ENCODE results near the gene RPP21. TPM values are rescaled to one million over a fixed set of nuclear protein-coding genes. Genes with fewer than 3 reads are reported as not detected.

RPP21 gene
- total RNA-seq, 1 donor from 2014 or later = 14.0 TPM

DNA sequence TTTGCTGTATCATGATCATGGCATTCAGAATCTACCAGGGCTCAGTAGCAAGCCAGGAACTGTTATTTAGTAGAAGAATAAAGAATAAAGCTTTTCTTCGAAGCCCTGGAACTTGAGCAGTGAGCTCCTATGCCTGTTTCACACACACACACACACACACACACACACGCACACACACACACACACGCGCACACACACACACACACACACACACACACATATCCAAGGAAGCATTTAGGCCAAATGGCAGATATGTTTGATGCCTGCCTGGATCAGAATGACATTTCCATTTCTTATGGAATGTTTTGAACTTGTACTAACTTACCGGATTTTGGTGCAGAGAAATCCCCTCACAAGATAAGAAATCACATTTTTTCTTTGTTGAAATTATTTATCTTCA, 35.5 kb downstream of the RPP21 start:
- no peak for DNase-seq

- DNase-seq = no peak
Measured at GRCh38 chr6:30386166-30386565, 41.2 kb downstream of the RPP21 start.

DNA sequence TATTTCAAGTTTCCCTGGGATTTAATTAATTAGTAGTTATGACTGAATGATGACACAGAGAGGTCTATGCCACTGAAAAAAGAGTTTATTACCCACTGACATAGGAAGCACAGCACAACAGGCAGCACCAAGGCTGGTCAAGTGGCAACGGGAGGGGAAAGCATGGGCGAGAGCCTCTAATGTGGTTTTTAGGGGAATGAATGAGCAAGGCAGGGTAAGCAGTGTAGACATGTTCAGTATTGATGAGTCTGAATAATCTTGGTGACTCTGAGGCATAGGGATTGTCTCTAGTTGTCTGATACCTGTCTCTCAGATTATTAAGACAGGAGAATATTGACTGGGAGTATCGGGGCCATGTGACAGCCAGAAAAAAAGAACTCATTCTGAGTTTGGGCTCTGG, 46.3 kb downstream of the RPP21 start:
- DNase-seq = no peak

GRCh38 chr6:30394139-30394538, 49.2 kb downstream of the RPP21 start:
- no peak for DNase-seq

Small RNA genes lying within 50 kb of the gene (small RNA-seq; reads per million reads assigned to genes)
- gene HLA-N (ENCODE audit: low replicate concordance) = not detected

Other genes with a start within 250 kb of the RPP21 start
- gene TRIM31, start 232.1 kb upstream of the RPP21 start, total RNA-seq = not detected
- gene TRIM40, start 209.0 kb upstream of the RPP21 start, total RNA-seq = not detected
- 2.2 TPM for gene TRIM10, start 183.9 kb upstream of the RPP21 start, total RNA-seq
- gene TRIM15, start 181.6 kb upstream of the RPP21 start, total RNA-seq = 1.4 TPM
- gene TRIM26, start 131.8 kb upstream of the RPP21 start, total RNA-seq = 18.9 TPM
- 5.5 TPM for gene TRIM39, start 18.2 kb upstream of the RPP21 start, total RNA-seq
- 115 TPM for gene HLA-E, start 144.4 kb downstream of the RPP21 start, total RNA-seq
- gene GNL1, start 211.3 kb downstream of the RPP21 start, total RNA-seq = 35.8 TPM
- 6.6 TPM for gene PRR3, start 212.1 kb downstream of the RPP21 start, total RNA-seq
- 27.4 TPM for gene ABCF1, start 226.3 kb downstream of the RPP21 start, total RNA-seq

Measured in skin of body (tissue), 3 donors.